IMR-90 (cell line): ENCODE measurements around the gene PTPRN2. TPM values are rescaled to one million over a fixed set of nuclear protein-coding genes. Genes with fewer than 3 reads are reported as not detected.

Source experiments
- ATAC-seq: fragments of 200-7000 bp; cut with Tn5 transposase; 2 replicates; pipeline ENCODE4 v1.9.1; 2020; ENCODE audit warnings: low read depth, mild to moderate bottlenecking, moderate library complexity
- BruUV-seq: library from RNA; stranded (reverse); fragments of 400-500 nt; replicated peaks from 2 replicates; lab custom pipeline; 2021; lab: Mats Ljungman, UMichigan
- CTCF ChIA-PET: fragments of 300-600 bp; formaldehyde crosslinking; extraction: SDS; loops from one replicate; lab custom pipeline; 2021; ENCODE audit warnings: antibody characterized with exemption; lab: Yijun Ruan, JAX
- POLR2A ChIA-PET: fragments of 300-600 bp; sonication (Branson Sonifier 250); formaldehyde crosslinking; loops from one replicate; lab custom pipeline; 2022; ENCODE audit warnings: antibody characterized with exemption; ENCODE audit not compliant: unreplicated experiment; lab: Charles Lee
- DNase-seq: peaks from one replicate; pipeline ENCODE4 v3.0.0; 2013
- H2AFZ ChIP-seq: replicated peaks from 2 replicates; pipeline ENCODE3; 2013; ENCODE audit warnings: low read length, mild to moderate bottlenecking; ENCODE audit not compliant: poor library complexity
- H2AK5ac ChIP-seq: 2 replicates; pipeline ENCODE4 v1.6.1; 2013; ENCODE audit warnings: low read depth, low read length, inconsistent platforms
- H2AK9ac ChIP-seq: replicated peaks from 2 replicates; pipeline ENCODE3; 2013; ENCODE audit warnings: mild to moderate bottlenecking, low read depth, low read length, moderate library complexity; ENCODE audit not compliant: poor library complexity
- H2BK120ac ChIP-seq: 2 replicates; pipeline ENCODE4 v1.6.1; 2013; ENCODE audit warnings: low read depth, low read length, inconsistent platforms
- H2BK15ac ChIP-seq: 3 replicates; pipeline ENCODE4 v1.6.1; 2013; ENCODE audit warnings: low read depth, low read length, inconsistent platforms
- H2BK20ac ChIP-seq: 2 replicates; pipeline ENCODE4 v1.6.1; 2013; ENCODE audit warnings: low read depth, mild to moderate bottlenecking, inconsistent platforms, low read length, moderate library complexity
- H2BK5ac ChIP-seq: 2 replicates; pipeline ENCODE4 v1.6.1; 2013; ENCODE audit warnings: mild to moderate bottlenecking, low read depth, low read length, inconsistent platforms; ENCODE audit not compliant: poor library complexity, severe bottlenecking
- H3K14ac ChIP-seq: replicated peaks from 2 replicates; pipeline ENCODE4 v1.6.1; 2013; ENCODE audit warnings: low read depth, low read length, inconsistent platforms
- H3K18ac ChIP-seq: 2 replicates; pipeline ENCODE4 v1.6.1; 2013; ENCODE audit warnings: low read depth, low read length, control low read depth
- H3K23ac ChIP-seq: 2 replicates; pipeline ENCODE4 v1.6.1; 2013; ENCODE audit warnings: low read depth, low read length, inconsistent platforms
- H3K27ac ChIP-seq: 2 replicates; pipeline ENCODE4 v1.5.1; 2013; ENCODE audit warnings: mild to moderate bottlenecking, control low read depth, low read length; ENCODE audit not compliant: insufficient read depth
- H3K27me3 ChIP-seq: 2 replicates; pipeline ENCODE4 v1.6.1; 2013; ENCODE audit warnings: low read length; ENCODE audit not compliant: control insufficient read depth, insufficient read depth
- H3K36me3 ChIP-seq: 2 replicates; pipeline ENCODE4 v1.6.1; 2013; ENCODE audit warnings: low read length, mixed read lengths; ENCODE audit not compliant: control insufficient read depth, insufficient read depth
- H3K4ac ChIP-seq: 2 replicates; pipeline ENCODE4 v1.6.1; 2013; ENCODE audit warnings: low read depth, low read length, inconsistent platforms
- H3K4me1 ChIP-seq: 2 replicates; pipeline ENCODE4 v1.6.1; 2013; ENCODE audit warnings: low read length, mixed read lengths; ENCODE audit not compliant: control insufficient read depth, insufficient read depth
- H3K4me2 ChIP-seq: 2 replicates; pipeline ENCODE4 v1.6.1; 2013; ENCODE audit warnings: low read depth, mild to moderate bottlenecking, control low read depth, low read length, moderate library complexity
- H3K4me3 ChIP-seq: 2 replicates; pipeline ENCODE4 v1.5.1; 2013; ENCODE audit warnings: low read depth, mild to moderate bottlenecking, control low read depth, low read length, moderate library complexity; ENCODE audit not compliant: insufficient read depth
- H3K56ac ChIP-seq: 2 replicates; pipeline ENCODE4 v1.6.1; 2013; ENCODE audit warnings: low read length, inconsistent platforms; ENCODE audit not compliant: insufficient read depth; ENCODE audit errors: extremely low read depth
- H3K79me1 ChIP-seq, 2 experiments: 2 replicates each; pipeline ENCODE4 v1.6.1; 2013; ENCODE audit warnings: low read length in 2 of 2, inconsistent platforms in 1 of 2, low read depth in 1 of 2
- H3K9ac ChIP-seq: 2 replicates; pipeline ENCODE4 v1.6.1; 2013; ENCODE audit warnings: low read depth, low read length, control low read depth
- H3K9me1 ChIP-seq: 2 replicates; pipeline ENCODE4 v1.6.1; 2013; ENCODE audit warnings: low read length, inconsistent platforms; ENCODE audit not compliant: insufficient read depth
- H3K9me3 ChIP-seq: 2 replicates; pipeline ENCODE4 v1.6.1; 2013; ENCODE audit warnings: low read length; ENCODE audit not compliant: control insufficient read depth, insufficient read depth
- H4K20me1 ChIP-seq: 2 replicates; pipeline ENCODE4 v1.6.1; 2013; ENCODE audit warnings: low read length, inconsistent platforms; ENCODE audit not compliant: insufficient read depth
- H4K5ac ChIP-seq: 2 replicates; pipeline ENCODE4 v1.6.1; 2013; ENCODE audit warnings: mild to moderate bottlenecking, low read depth, low read length, control low read depth
- H4K8ac ChIP-seq, 2 experiments: 2 replicates each; pipeline ENCODE4 v1.6.1; 2013; ENCODE audit warnings: low read depth in 2 of 2, low read length in 2 of 2, control low read depth in 1 of 2, inconsistent platforms in 1 of 2
- H4K91ac ChIP-seq: 2 replicates; pipeline ENCODE4 v1.6.1; 2013; ENCODE audit warnings: low read depth, low read length, inconsistent platforms; ENCODE audit not compliant: insufficient read depth
- CEBPB ChIP-seq: IDR thresholded peaks from 2 replicates; pipeline ENCODE4 v1.6.1; 2012; ENCODE audit warnings: low read depth, low read length, improper control_type of control experiment
- CHD1 ChIP-seq: IDR thresholded peaks from 2 replicates; pipeline ENCODE4 v1.6.1; 2012; ENCODE audit warnings: low read depth, low read length, improper control_type of control experiment
- WGBS, 2 experiments: methylation state at CpG; one replicate each; pipeline versions ENCODE4 v1.1.5 to v1.1.7; 2013; ENCODE audit warnings: missing lambda C conversion rate in 2 of 2; ENCODE audit not compliant: insufficient read length in 1 of 2; ENCODE audit errors: extremely low coverage in 2 of 2; 5-methylcytosine and 5-hydroxymethylcytosine counted together
- dilution Hi-C: fragments of 300-500 bp; cut with HindIII; formaldehyde crosslinking; loops from one replicate; pipeline ENCODE4 v1.14.3; 2018; ENCODE audit warnings: low sequenced_read_pairs; ENCODE audit not compliant: unreplicated experiment
- in situ Hi-C: fragments of 300-500 bp; cut with MboI; formaldehyde crosslinking; loops from 3 replicates; pipeline ENCODE4 v1.14.3; 2019; ENCODE audit warnings: low sequenced_read_pairs, inconsistent platforms, mixed read lengths
- intact Hi-C: fragments of 100-400 bp; cut with micrococcal nuclease; formaldehyde crosslinking; loops from 2 replicates; pipeline ENCODE4 v1.10.0; 2022
- polyA plus RNA-seq, 3 experiments: library from polyadenylated mRNA; depleted of rRNA; stranded (reverse); fragments of >200 nt; gene quantifications; 2 replicates each; pipeline ENCODE4 v1.2.3, GENCODE V29; 2012; ENCODE audit warnings: low replicate concordance in 1 of 3
- total RNA-seq: library from RNA; depleted of rRNA; stranded (reverse); fragments of >200 nt; gene quantifications from 2 replicates; pipeline ENCODE4 v1.2.3, GENCODE V29; 2012

Gene PTPRN2
- total and polyA plus RNA-seq, 2 of the 4 experiments (the other 2 are of a cell fraction): 0.03 TPM; not detected in 1

DNA sequence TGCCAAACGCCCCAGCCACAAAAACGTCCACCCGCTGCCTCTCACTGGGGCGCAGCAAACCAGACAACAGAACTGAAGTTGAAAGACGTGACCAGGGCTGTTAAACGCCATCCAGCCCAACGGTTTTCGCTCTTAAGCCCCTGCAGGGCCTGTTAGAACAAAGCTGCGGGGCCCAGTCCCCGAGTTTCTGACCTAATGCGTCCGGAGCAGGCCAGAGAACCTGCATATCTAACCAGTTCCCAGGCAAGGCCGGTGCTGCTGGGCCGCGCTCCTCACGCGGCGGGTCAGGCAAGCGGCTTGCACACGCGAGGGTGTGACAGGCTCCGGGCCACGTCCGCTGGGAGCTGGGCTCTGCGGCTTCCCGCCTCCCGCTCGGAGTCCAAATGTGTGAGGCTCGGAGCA is 87.0 kb downstream of the PTPRN2 start:
- dilution Hi-C loops: no loop called here

More for the DNA sequence above, 87.0 kb downstream of the PTPRN2 start:
- Histone ChIP-seq H4K5ac (no peak overlapping the region), H2AFZ (no peak overlapping the region), H2AK9ac (no peak overlapping the region), H3K4ac (no peak overlapping the region), H4K20me1 (no peaks in the 10 kb centered on the region), H2BK120ac (no peak overlapping the region), H3K9me3 (peaks cover 30% of the 10 kb centered on the region), H3K14ac (no peak overlapping the region), H3K4me1 (no peaks in the 10 kb centered on the region), H3K27ac (no peak overlapping the region), H2BK5ac (no peak overlapping the region), H3K23ac (no peak overlapping the region), H2AK5ac (no peak overlapping the region), H3K9ac (no peak overlapping the region), H2BK20ac (no peak overlapping the region), H3K18ac (no peak overlapping the region), H4K8ac (no peak overlapping the region), H3K4me2 (no peak overlapping the region), H2BK15ac (no peak overlapping the region), H4K91ac (no peak overlapping the region), H3K79me1 (no peaks in the 10 kb centered on the region), H3K56ac (no peak overlapping the region), H3K9me1 (no peaks in the 10 kb centered on the region), H3K27me3 (no peaks in the 10 kb centered on the region), H3K4me3 (no peak overlapping the region), H3K36me3 (no peaks in the 10 kb centered on the region)
- CTCF ChIA-PET: no interaction called here
- POLR2A ChIA-PET: no interaction called here
- TF ChIP-seq CEBPB (no peak), CHD1 (no peak)
- WGBS, 2 experiments: 48% methylated on average over 15 of the region's 29 CpGs; no CpG with 5 or more reads in 1 of the 2 experiments
- intact Hi-C loops: no loop called here
- no TSS peak for BruUV-seq
- in situ Hi-C loops: no loop called here
- DNase-seq (no peak), ATAC-seq (no peak)
